Sigmoid colon (tissue), 4 donors: ENCODE results near the gene KRT23.

ENCODE experiments used
- CTCF ChIP-seq, 4 experiments: fragments of 450-650 bp in 3 of 4; fragments of 200-600 bp in 1 of 4; IDR thresholded peaks; one replicate each; pipeline ENCODE4 v1.5.1; 2016 to 2019; ENCODE audit warnings: antibody characterized with exemption in 4 of 4, mild to moderate bottlenecking in 3 of 4, moderate library complexity in 2 of 4
- EP300 ChIP-seq, 4 donors: sonication (generic); formaldehyde crosslinking; IDR thresholded peaks; one replicate each; pipeline ENCODE4 v1.6.1; 2017; ENCODE audit warnings: antibody characterized with exemption in 4 of 4

GRCh38 chr17:40884708-40885512, 52.5 kb downstream of the KRT23 start, which contains the start of gene KRT20:
- TF ChIP-seq CTCF (IDR thresholded peaks at IDR 0.05), result no peak
- no peak for TF ChIP-seq EP300 (IDR thresholded peaks at IDR 0.05)
